B cell (primary cell): Measurements from ENCODE around the gene SLC2A13. TPM values are rescaled to one million over a fixed set of nuclear protein-coding genes. Genes with fewer than 3 reads are reported as not detected.

ENCODE experiments used
- ATAC-seq: fragments of 200-7000 bp; cut with Tn5 transposase; one replicate; pipeline ENCODE4 v1.10.0; 2021; ENCODE audit warnings: low read depth, mild to moderate bottlenecking, moderate number of reproducible peaks, moderate library complexity
- CTCF ChIA-PET: fragments of 350-600 bp; sonication (Branson Sonifier 250); formaldehyde crosslinking; loops from one replicate; lab custom pipeline; 2021; ENCODE audit warnings: antibody characterized with exemption, inconsistent platforms; lab: Charles Lee
- POLR2A ChIA-PET: fragments of 350-600 bp; sonication (Branson Sonifier 250); formaldehyde crosslinking; loops from one replicate; lab custom pipeline; 2021; ENCODE audit warnings: antibody characterized with exemption; lab: Charles Lee
- DNase-seq: peaks from one replicate; pipeline ENCODE4 v3.0.0; 2013
- H2AFZ ChIP-seq: 2 replicates; pipeline ENCODE4 v1.6.1; 2012; ENCODE audit warnings: mild to moderate bottlenecking, low read depth, low read length; ENCODE audit not compliant: insufficient read depth, poor library complexity, severe bottlenecking
- H3K27ac ChIP-seq, 2 donors: 1 replicate in 1 of 2; 2 replicates in 1 of 2; pipeline ENCODE4 v1.5.1; 2012 to 2013; ENCODE audit warnings: low read length in 2 of 2, mild to moderate bottlenecking in 2 of 2, moderate library complexity in 1 of 2
- H3K27me3 ChIP-seq, 4 experiments: fragments of 200-600 bp in 1 of 4; sonication (generic) in 1 of 4; replicated peaks in 1 of 4; 1 replicate in 2 of 4; 2 replicates in 2 of 4; pipeline versions ENCODE4 v1.6.1 to v1.7.0; 2013 to 2016; ENCODE audit warnings: low read length in 3 of 4, mild to moderate bottlenecking in 2 of 4, mixed read lengths in 1 of 4, moderate library complexity in 1 of 4; ENCODE audit not compliant: insufficient read depth in 4 of 4, control insufficient read depth in 3 of 4; ENCODE audit errors: control extremely low read depth in 1 of 4
- H3K36me3 ChIP-seq, 2 experiments: replicated peaks in 1 of 2; 1 replicate in 1 of 2; 2 replicates in 1 of 2; pipeline versions ENCODE4 v1.6.1 to v1.7.1; 2013; ENCODE audit warnings: low read length in 1 of 2; ENCODE audit not compliant: insufficient read depth in 2 of 2, control insufficient read depth in 1 of 2; ENCODE audit errors: control extremely low read depth in 1 of 2, extremely low read depth in 1 of 2
- H3K4me1 ChIP-seq, 2 donors: fragments of 200-600 bp in 1 of 2; sonication (generic) in 1 of 2; 1 replicate in 1 of 2; 2 replicates in 1 of 2; pipeline versions ENCODE4 v1.5.1 to v1.6.1; 2013 to 2017; ENCODE audit warnings: low read length in 2 of 2; ENCODE audit not compliant: control insufficient read depth in 2 of 2, insufficient read depth in 2 of 2
- H3K4me2 ChIP-seq: replicated peaks from 2 replicates; pipeline ENCODE3; 2012; ENCODE audit warnings: mild to moderate bottlenecking, low read depth, low read length; ENCODE audit not compliant: poor library complexity, severe bottlenecking
- H3K4me3 ChIP-seq, 5 experiments: fragments of 200-600 bp in 1 of 5; sonication (generic) in 1 of 5; 1 replicate in 3 of 5; 2 replicates in 2 of 5; pipeline versions ENCODE4 v1.5.1 to v1.7.0; 2011 to 2016; ENCODE audit warnings: low read length in 4 of 5, mild to moderate bottlenecking in 4 of 5, low read depth in 2 of 5, control low read depth in 1 of 5, moderate library complexity in 1 of 5; ENCODE audit not compliant: insufficient read depth in 1 of 5; ENCODE audit errors: control extremely low read depth in 1 of 5, extremely low read depth in 1 of 5
- H3K79me2 ChIP-seq: fragments of 200-600 bp; sonication (generic); one replicate; pipeline ENCODE4 v1.6.0; 2016; ENCODE audit warnings: low read length; ENCODE audit not compliant: control insufficient read depth, insufficient read depth
- H3K9ac ChIP-seq: fragments of 200-600 bp; sonication (generic); 2 replicates; pipeline ENCODE4 v1.6.1; 2017; ENCODE audit warnings: mild to moderate bottlenecking, low read length, moderate library complexity
- H3K9me3 ChIP-seq, 3 donors: one replicate each; pipeline versions ENCODE4 v1.6.1 to v1.7.1; 2013; ENCODE audit warnings: low read length in 2 of 3; ENCODE audit not compliant: control insufficient read depth in 2 of 3, insufficient read depth in 1 of 3; ENCODE audit errors: control extremely low read depth in 1 of 3
- H4K20me1 ChIP-seq: 2 replicates; pipeline ENCODE4 v1.6.0; 2012; ENCODE audit warnings: mild to moderate bottlenecking, low read length; ENCODE audit not compliant: insufficient read depth, control insufficient read depth, poor library complexity, severe bottlenecking
- H3K27ac Mint-ChIP-seq: one replicate; pipeline ENCODE4 v1.8.0; 2021; ENCODE audit warnings: mixed read lengths
- H3K27me3 Mint-ChIP-seq: one replicate; pipeline ENCODE4 v1.8.0; 2021; ENCODE audit warnings: mixed read lengths
- H3K4me1 Mint-ChIP-seq: one replicate; pipeline ENCODE4 v1.8.0; 2021; ENCODE audit warnings: mixed read lengths
- H3K4me3 Mint-ChIP-seq: one replicate; pipeline ENCODE4 v1.8.0; 2021; ENCODE audit warnings: mixed read lengths
- H3K9me3 Mint-ChIP-seq: one replicate; pipeline ENCODE4 v1.8.0; 2022; ENCODE audit warnings: mixed read lengths; ENCODE audit not compliant: insufficient read depth
- EZH2 ChIP-seq: IDR thresholded peaks from 2 replicates; pipeline ENCODE4 v1.6.1; 2012; ENCODE audit warnings: borderline replicate concordance, low read depth, mild to moderate bottlenecking, moderate library complexity, low read length; ENCODE audit not compliant: insufficient read depth, poor library complexity, severe bottlenecking
- WGBS: methylation state at CpG from one replicate; pipeline ENCODE4 v1.1.5; 2013; ENCODE audit warnings: missing lambda C conversion rate; ENCODE audit not compliant: insufficient coverage; 5-methylcytosine and 5-hydroxymethylcytosine counted together
- intact Hi-C: fragments of 100-400 bp; cut with micrococcal nuclease; formaldehyde crosslinking; loops from one replicate; pipeline ENCODE4 v1.10.0; 2022
- polyA plus RNA-seq: library from polyadenylated mRNA; depleted of rRNA; stranded (reverse); fragments of >200 nt; gene quantifications from 2 replicates; pipeline ENCODE4 v1.2.3, GENCODE V29; 2012
- total RNA-seq, 2 donors: library from RNA; stranded (reverse); fragments of 120-200 nt in 1 of 2; gene quantifications; 1 replicate in 1 of 2; 2 replicates in 1 of 2; pipeline versions ENCODE4 v1.2.3 to v1.2.4, GENCODE V29; 2013 to 2022
- TF ChIP-seq, protein P1 (sequence below): fragments of 200-600 bp; IDR thresholded peaks from one replicate; pipeline ENCODE4 v1.8.0; 2022; ENCODE audit warnings: antibody characterized with exemption, mild to moderate bottlenecking

SLC2A13 gene
- total and polyA plus RNA-seq, 2 donors (not counting 1 experiment from before 2014, with no cell fraction given) = 2.1 to 8.6 TPM

DNA sequence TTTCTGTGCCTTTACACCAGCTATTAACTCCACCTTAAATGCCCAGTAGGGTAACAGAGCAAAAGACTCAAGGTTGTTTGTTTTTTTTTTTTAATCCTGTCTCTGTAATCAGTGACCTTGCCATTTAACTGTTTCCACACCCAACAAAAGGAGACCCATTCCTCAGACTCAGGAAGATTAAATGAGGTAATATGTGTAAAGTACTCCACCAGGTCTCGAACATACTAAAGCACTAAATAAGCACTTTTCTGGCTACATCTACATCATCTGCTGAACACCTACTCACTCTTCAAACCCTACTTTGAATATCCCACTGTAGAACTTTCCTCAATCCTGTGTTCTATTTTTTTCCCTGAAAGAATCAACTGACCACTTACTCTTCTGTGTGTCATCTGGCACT, 4.1 kb downstream of the SLC2A13 start:
- no peak overlapping the region for H3K4me3 Mint-ChIP-seq
- Histone ChIP-seq H4K20me1 (no peaks in the 10 kb centered on the region), H3K27ac (no peak overlapping the region), H3K36me3 (no peaks in the 10 kb centered on the region), H3K9ac (no peak overlapping the region), H3K79me2 (no peaks in the 10 kb centered on the region), H3K9me3 (peaks cover 0 to 1% (median 0%) of the 10 kb centered on the region in 3 donors), H3K4me2 (no peak overlapping the region), H2AFZ (no peak overlapping the region), H3K4me1 (peaks cover 10 to 22% of the 10 kb centered on the region in 2 donors), H3K27me3 (no peaks in the 10 kb centered on the region), H3K4me3 (no peak overlapping the region)
- no peaks in the 10 kb centered on the region for H3K9me3 Mint-ChIP-seq
- TF ChIP-seq EZH2 = no peak
- TF ChIP-seq, protein P1, sequence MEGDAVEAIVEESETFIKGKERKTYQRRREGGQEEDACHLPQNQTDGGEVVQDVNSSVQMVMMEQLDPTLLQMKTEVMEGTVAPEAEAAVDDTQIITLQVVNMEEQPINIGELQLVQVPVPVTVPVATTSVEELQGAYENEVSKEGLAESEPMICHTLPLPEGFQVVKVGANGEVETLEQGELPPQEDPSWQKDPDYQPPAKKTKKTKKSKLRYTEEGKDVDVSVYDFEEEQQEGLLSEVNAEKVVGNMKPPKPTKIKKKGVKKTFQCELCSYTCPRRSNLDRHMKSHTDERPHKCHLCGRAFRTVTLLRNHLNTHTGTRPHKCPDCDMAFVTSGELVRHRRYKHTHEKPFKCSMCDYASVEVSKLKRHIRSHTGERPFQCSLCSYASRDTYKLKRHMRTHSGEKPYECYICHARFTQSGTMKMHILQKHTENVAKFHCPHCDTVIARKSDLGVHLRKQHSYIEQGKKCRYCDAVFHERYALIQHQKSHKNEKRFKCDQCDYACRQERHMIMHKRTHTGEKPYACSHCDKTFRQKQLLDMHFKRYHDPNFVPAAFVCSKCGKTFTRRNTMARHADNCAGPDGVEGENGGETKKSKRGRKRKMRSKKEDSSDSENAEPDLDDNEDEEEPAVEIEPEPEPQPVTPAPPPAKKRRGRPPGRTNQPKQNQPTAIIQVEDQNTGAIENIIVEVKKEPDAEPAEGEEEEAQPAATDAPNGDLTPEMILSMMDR = no peak
- intact Hi-C loops = loop anchor here (10.0 kb wide), 1 partner anchor 517 kb away; no protein-coding TSS in a partner anchor
- H3K27ac Mint-ChIP-seq = no peak overlapping the region
- no CpG with 5 or more reads among the region's 1 CpG for WGBS
- ChIA-PET POLR2A (no interaction called here), CTCF (no interaction called here)
- ATAC-seq (no peak), DNase-seq (no peak)
- H3K27me3 Mint-ChIP-seq = no peaks in the 10 kb centered on the region
- H3K4me1 Mint-ChIP-seq = peaks cover 21% of the 10 kb centered on the region

DNA sequence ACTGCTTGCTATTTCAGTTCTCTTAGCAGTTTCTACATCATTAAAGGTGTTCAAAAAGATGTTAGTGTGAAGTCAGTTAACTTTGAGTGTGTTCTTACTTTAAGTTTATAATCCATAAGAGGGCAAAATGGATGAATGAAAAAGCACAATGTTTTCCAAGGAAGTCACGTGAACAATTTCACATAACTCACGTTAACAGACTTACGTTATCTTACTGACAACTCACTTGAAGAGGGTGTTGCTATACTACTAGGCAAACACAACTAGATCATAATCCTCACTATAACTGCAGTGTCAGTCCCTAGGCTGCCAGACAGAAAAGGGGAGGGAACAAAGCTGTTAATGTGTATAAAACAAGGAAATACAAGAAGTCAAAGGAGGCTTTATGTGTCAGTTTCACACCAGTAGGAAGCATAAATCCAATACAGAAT, 6.4 kb downstream of the SLC2A13 start:
- Mint-ChIP-seq H3K4me3 (no peak overlapping the region), H3K27ac (no peak overlapping the region), H3K4me1 (peaks cover 11% of the 10 kb centered on the region), H3K27me3 (no peaks in the 10 kb centered on the region), H3K9me3 (no peaks in the 10 kb centered on the region)
- Histone ChIP-seq H3K79me2 (no peaks in the 10 kb centered on the region), H3K9ac (no peak overlapping the region), H3K27ac (no peak overlapping the region), H3K36me3 (no peaks in the 10 kb centered on the region), H3K27me3 (no peaks in the 10 kb centered on the region), H3K9me3 (peaks cover 0 to 1% (median 0%) of the 10 kb centered on the region in 3 donors), H3K4me3 (no peak overlapping the region), H4K20me1 (no peaks in the 10 kb centered on the region), H3K4me2 (no peak overlapping the region), H3K4me1 (peaks cover 3 to 7% of the 10 kb centered on the region in 2 donors), H2AFZ (no peak overlapping the region)
- CTCF ChIA-PET = no interaction called here
- POLR2A ChIA-PET = no interaction called here
- intact Hi-C loops = no loop called here
- TF ChIP-seq, protein P1 = no peak
- TF ChIP-seq EZH2 = no peak
- no CpG with 5 or more reads among the region's 3 CpGs for WGBS
- ATAC-seq (no peak), DNase-seq (no peak)
